Measurements from ENCODE around the gene GDF10.

The GDF10 gene

DNA sequence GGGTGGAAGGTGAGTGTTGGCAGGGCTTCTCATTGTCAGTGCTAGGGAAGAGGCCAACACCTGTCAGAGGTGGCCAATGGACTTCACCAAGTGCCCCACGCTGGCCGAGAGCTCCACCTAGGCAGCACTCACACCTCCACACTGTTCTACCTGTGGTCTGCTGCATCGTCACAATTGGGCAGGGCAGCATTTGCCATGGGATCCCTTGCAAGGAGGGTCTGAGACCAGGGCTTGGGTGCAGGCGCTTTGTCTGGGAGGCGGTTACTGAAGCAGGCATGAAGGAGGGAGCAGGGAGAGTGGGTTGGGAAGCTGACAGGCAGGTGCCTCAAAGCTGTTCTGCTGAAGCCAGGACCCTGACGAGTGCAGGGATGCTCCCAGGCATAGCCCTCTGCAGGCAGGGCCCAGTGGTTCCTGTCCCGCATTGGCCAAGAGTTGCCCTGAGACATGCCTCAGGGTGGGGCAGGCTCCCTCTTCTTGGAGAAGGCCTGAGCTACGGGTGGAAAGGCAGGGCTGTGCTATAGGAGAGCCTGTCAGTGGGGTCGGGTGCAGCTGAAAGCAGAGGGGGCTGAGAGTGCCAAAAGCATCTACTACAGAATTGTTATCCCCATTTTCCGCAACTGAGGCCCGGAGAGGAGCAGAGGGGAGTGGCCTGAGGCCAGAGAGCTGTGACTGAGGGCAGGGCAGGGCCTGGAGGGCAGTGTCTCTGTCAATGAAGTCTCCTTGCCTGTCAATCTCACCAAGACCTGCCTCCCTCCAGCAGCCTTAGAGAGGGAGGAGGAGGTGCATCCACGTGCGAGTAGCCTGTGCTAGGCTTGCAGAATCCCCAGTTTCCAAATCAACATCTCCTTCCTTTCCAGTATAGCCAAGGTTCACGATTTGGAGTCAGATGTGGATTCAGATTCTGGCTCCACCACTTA lies 52.2 kb downstream of the GDF10 start:
- no peak overlapping the region for H4K91ac ChIP-seq (ENCODE audit: low read depth, low read length, poor library complexity)
- H2BK120ac ChIP-seq (ENCODE audit: low read depth, low read length) = no peak overlapping the region
- DNase-seq (ENCODE audit: low spot score) = no peak
- no peak overlapping the region for H2AK5ac ChIP-seq (ENCODE audit: low read depth, low read length)
- H3K27me3 ChIP-seq (ENCODE audit: control insufficient read depth in 3 of 3, insufficient read depth in 3 of 3, low read depth in 1 of 3, low read length in 3 of 3) = peaks cover 0 to 6% (median 0%) of the 10 kb centered on the region in 3 experiments
- no peaks in the 10 kb centered on the region for H3K36me3 ChIP-seq (replicated peaks in 1 of 2; ENCODE audit: control insufficient read depth in 2 of 2, insufficient read depth in 2 of 2, low read length in 2 of 2)
- H3K18ac ChIP-seq (ENCODE audit: low read length) = peak overlapping the region; percentile 54
- H3K4me3 ChIP-seq (ENCODE audit: low read length in 2 of 2) = no peak overlapping the region
- no peak overlapping the region for H4K8ac ChIP-seq (ENCODE audit: low read depth, low read length)
- H3K23ac ChIP-seq (ENCODE audit: low read depth, low read length, poor library complexity) = no peak overlapping the region
- H3K4ac ChIP-seq (ENCODE audit: low read length) = no peak overlapping the region
- no peaks in the 10 kb centered on the region for H3K4me1 ChIP-seq (ENCODE audit: control insufficient read depth in 2 of 2, insufficient read depth in 1 of 2, low read depth in 1 of 2, low read length in 2 of 2)
- H2BK5ac ChIP-seq (ENCODE audit: low read length) = no peak overlapping the region
- H3K27ac ChIP-seq (replicated peaks; ENCODE audit: low read length) = no peak overlapping the region
- no peak overlapping the region for H2AFZ ChIP-seq (ENCODE audit: low read length)
- no peak overlapping the region for H2BK15ac ChIP-seq (ENCODE audit: low read length)
- H2BK12ac ChIP-seq (ENCODE audit: low read length) = no peak overlapping the region
- H3K9me3 ChIP-seq (replicated peaks in 1 of 2; ENCODE audit: control insufficient read depth in 2 of 2, insufficient read depth in 1 of 2, low read depth in 1 of 2, low read length in 2 of 2) = peaks cover 0 to 1% of the 10 kb centered on the region in 2 donors
- WGBS, 2 donors (ENCODE audit: extremely low coverage in 2 of 2, insufficient read length in 2 of 2, insufficient replicate concordance in 1 of 2) = no CpG with 5 or more reads among the region's 14 CpGs
- H3K79me1 ChIP-seq (ENCODE audit: low read depth, low read length) = no peaks in the 10 kb centered on the region
- no peak overlapping the region for H3K9ac ChIP-seq (ENCODE audit: low read depth, low read length, poor library complexity)
- no peak overlapping the region for H3K14ac ChIP-seq (ENCODE audit: low read length)
- H3K4me2 ChIP-seq (ENCODE audit: insufficient read depth, low read length, poor library complexity, severe bottlenecking) = no peak overlapping the region

DNA sequence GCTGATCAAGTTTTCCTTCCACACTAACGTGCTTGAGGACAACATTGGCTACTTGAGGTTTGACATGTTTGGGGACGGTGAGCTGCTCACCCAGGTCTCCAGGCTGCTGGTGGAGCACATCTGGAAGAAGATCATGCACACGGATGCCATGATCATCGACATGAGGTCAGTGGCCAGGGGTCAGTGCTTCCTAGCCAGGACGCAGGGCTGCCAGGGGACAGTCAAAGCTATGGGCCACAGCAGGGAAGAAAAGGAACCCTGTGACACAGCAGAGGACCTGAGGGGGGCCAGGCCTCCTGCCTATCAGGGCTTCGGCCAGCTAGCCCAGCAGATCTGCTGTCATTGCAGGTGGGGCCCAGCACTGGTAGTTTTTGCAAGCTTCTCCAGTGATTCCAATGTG lies 53.4 kb downstream of the GDF10 start:
- no peak overlapping the region for H3K4ac ChIP-seq (ENCODE audit: low read length)
- peaks cover 0 to 6% (median 0%) of the 10 kb centered on the region in 3 experiments for H3K27me3 ChIP-seq (ENCODE audit: control insufficient read depth in 3 of 3, insufficient read depth in 3 of 3, low read depth in 1 of 3, low read length in 3 of 3)
- H3K18ac ChIP-seq (ENCODE audit: low read length) = no peak overlapping the region
- no peak overlapping the region for H3K4me3 ChIP-seq (ENCODE audit: low read length in 2 of 2)
- H4K8ac ChIP-seq (ENCODE audit: low read depth, low read length) = no peak overlapping the region
- H3K9me3 ChIP-seq (replicated peaks in 1 of 2; ENCODE audit: control insufficient read depth in 2 of 2, insufficient read depth in 1 of 2, low read depth in 1 of 2, low read length in 2 of 2) = peaks cover 0 to 1% of the 10 kb centered on the region in 2 donors
- H2AFZ ChIP-seq (ENCODE audit: low read length) = no peak overlapping the region
- no peak overlapping the region for H3K9ac ChIP-seq (ENCODE audit: low read depth, low read length, poor library complexity)
- H2AK5ac ChIP-seq (ENCODE audit: low read depth, low read length) = no peak overlapping the region
- no peak overlapping the region for H2BK5ac ChIP-seq (ENCODE audit: low read length)
- DNase-seq (ENCODE audit: low spot score) = no peak
- H3K36me3 ChIP-seq (replicated peaks in 1 of 2; ENCODE audit: control insufficient read depth in 2 of 2, insufficient read depth in 2 of 2, low read length in 2 of 2) = no peaks in the 10 kb centered on the region
- no peak overlapping the region for H2BK12ac ChIP-seq (ENCODE audit: low read length)
- no peaks in the 10 kb centered on the region for H3K4me1 ChIP-seq (ENCODE audit: control insufficient read depth in 2 of 2, insufficient read depth in 1 of 2, low read depth in 1 of 2, low read length in 2 of 2)
- no peak overlapping the region for H3K23ac ChIP-seq (ENCODE audit: low read depth, low read length, poor library complexity)
- H3K27ac ChIP-seq (replicated peaks; ENCODE audit: low read length) = no peak overlapping the region
- H2BK15ac ChIP-seq (ENCODE audit: low read length) = no peak overlapping the region
- no peak overlapping the region for H4K91ac ChIP-seq (ENCODE audit: low read depth, low read length, poor library complexity)
- no peaks in the 10 kb centered on the region for H3K79me1 ChIP-seq (ENCODE audit: low read depth, low read length)
- no peak overlapping the region for H3K4me2 ChIP-seq (ENCODE audit: insufficient read depth, low read length, poor library complexity, severe bottlenecking)
- no peak overlapping the region for H3K14ac ChIP-seq (ENCODE audit: low read length)
- no CpG with 5 or more reads among the region's 6 CpGs for WGBS, 2 donors (ENCODE audit: extremely low coverage in 2 of 2, insufficient read length in 2 of 2, insufficient replicate concordance in 1 of 2)
- H2BK120ac ChIP-seq (ENCODE audit: low read depth, low read length) = no peak overlapping the region

DNA sequence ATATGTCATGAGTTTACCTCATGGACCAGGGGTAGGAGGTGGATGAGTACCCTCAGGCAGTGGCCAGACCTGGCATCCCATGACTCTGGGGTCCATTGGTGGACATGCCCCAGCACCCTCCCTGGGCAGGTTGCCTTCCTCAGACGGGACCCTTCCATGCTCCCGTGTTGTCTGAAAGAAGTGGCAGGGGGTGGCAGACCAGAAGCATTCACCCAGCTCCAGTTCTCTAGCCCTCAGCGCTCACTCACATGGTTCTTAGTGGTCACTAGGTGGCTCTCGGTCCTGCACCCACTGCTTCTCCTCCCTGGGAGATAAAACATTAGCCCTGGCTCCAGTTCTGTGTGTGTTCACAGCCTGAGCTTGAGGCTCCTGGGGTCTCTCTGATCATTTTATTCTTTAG lies 54.2 kb downstream of the GDF10 start:
- H3K79me1 ChIP-seq (ENCODE audit: low read depth, low read length) = no peaks in the 10 kb centered on the region
- no peak overlapping the region for H3K4ac ChIP-seq (ENCODE audit: low read length)
- no peak overlapping the region for H4K8ac ChIP-seq (ENCODE audit: low read depth, low read length)
- no peak overlapping the region for H3K4me3 ChIP-seq (ENCODE audit: low read length in 2 of 2)
- no peak overlapping the region for H2AFZ ChIP-seq (ENCODE audit: low read length)
- H4K91ac ChIP-seq (ENCODE audit: low read depth, low read length, poor library complexity) = no peak overlapping the region
- no peak overlapping the region for H2BK12ac ChIP-seq (ENCODE audit: low read length)
- H2BK15ac ChIP-seq (ENCODE audit: low read length) = no peak overlapping the region
- H3K18ac ChIP-seq (ENCODE audit: low read length) = no peak overlapping the region
- no peak overlapping the region for H3K9ac ChIP-seq (ENCODE audit: low read depth, low read length, poor library complexity)
- no peaks in the 10 kb centered on the region for H3K4me1 ChIP-seq (ENCODE audit: control insufficient read depth in 2 of 2, insufficient read depth in 1 of 2, low read depth in 1 of 2, low read length in 2 of 2)
- H3K23ac ChIP-seq (ENCODE audit: low read depth, low read length, poor library complexity) = no peak overlapping the region
- no peak overlapping the region for H3K14ac ChIP-seq (ENCODE audit: low read length)
- H2BK5ac ChIP-seq (ENCODE audit: low read length) = no peak overlapping the region
- H3K27ac ChIP-seq (replicated peaks; ENCODE audit: low read length) = no peak overlapping the region
- H3K36me3 ChIP-seq (replicated peaks in 1 of 2; ENCODE audit: control insufficient read depth in 2 of 2, insufficient read depth in 2 of 2, low read length in 2 of 2) = no peaks in the 10 kb centered on the region
- no peak overlapping the region for H2BK120ac ChIP-seq (ENCODE audit: low read depth, low read length)
- WGBS, 2 donors (ENCODE audit: extremely low coverage in 2 of 2, insufficient read length in 2 of 2, insufficient replicate concordance in 1 of 2) = no CpG with 5 or more reads among the region's 4 CpGs
- no peak overlapping the region for H2AK5ac ChIP-seq (ENCODE audit: low read depth, low read length)
- H3K27me3 ChIP-seq (ENCODE audit: control insufficient read depth in 3 of 3, insufficient read depth in 3 of 3, low read depth in 1 of 3, low read length in 3 of 3) = peaks cover 0 to 6% (median 0%) of the 10 kb centered on the region in 3 experiments
- H3K9me3 ChIP-seq (replicated peaks in 1 of 2; ENCODE audit: control insufficient read depth in 2 of 2, insufficient read depth in 1 of 2, low read depth in 1 of 2, low read length in 2 of 2) = no peaks in the 10 kb centered on the region
- no peak for DNase-seq (ENCODE audit: low spot score)
- H3K4me2 ChIP-seq (ENCODE audit: insufficient read depth, low read length, poor library complexity, severe bottlenecking) = no peak overlapping the region

DNA sequence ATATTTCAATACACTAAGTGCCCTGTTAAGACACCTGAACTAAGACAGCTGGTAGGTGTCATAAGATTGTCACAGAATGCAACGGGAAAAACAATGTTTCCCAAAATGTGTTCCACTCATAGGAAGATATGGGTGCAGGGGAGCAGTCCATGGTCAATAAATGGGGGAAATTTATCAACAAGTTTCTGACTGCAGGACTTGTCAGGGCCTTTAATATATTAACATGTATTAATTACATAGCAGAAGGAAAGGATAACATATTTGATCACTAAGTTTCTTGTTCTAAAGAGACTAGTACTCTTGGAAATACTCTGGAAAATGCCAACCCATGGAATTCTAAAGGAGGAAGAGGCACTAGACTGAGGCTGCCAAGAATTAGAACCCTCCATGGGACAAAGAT lies 54.9 kb downstream of the GDF10 start:
- Histone ChIP-seq H3K4me1 (ENCODE audit: control insufficient read depth in 2 of 2, insufficient read depth in 1 of 2, low read depth in 1 of 2, low read length in 2 of 2) (no peaks in the 10 kb centered on the region), H4K91ac (ENCODE audit: low read depth, low read length, poor library complexity) (no peak overlapping the region), H4K8ac (ENCODE audit: low read depth, low read length) (no peak overlapping the region), H2AK5ac (ENCODE audit: low read depth, low read length) (no peak overlapping the region), H3K27me3 (ENCODE audit: control insufficient read depth in 3 of 3, insufficient read depth in 3 of 3, low read depth in 1 of 3, low read length in 3 of 3) (peaks cover 0 to 6% (median 0%) of the 10 kb centered on the region in 3 experiments), H3K4me3 (ENCODE audit: low read length in 2 of 2) (no peak overlapping the region), H2BK15ac (ENCODE audit: low read length) (no peak overlapping the region), H3K9ac (ENCODE audit: low read depth, low read length, poor library complexity) (no peak overlapping the region), H3K18ac (ENCODE audit: low read length) (no peak overlapping the region), H2BK12ac (ENCODE audit: low read length) (no peak overlapping the region), H3K14ac (ENCODE audit: low read length) (no peak overlapping the region), H3K4me2 (ENCODE audit: insufficient read depth, low read length, poor library complexity, severe bottlenecking) (no peak overlapping the region), H3K4ac (ENCODE audit: low read length) (no peak overlapping the region), H2BK120ac (ENCODE audit: low read depth, low read length) (no peak overlapping the region), H2BK5ac (ENCODE audit: low read length) (no peak overlapping the region), H3K79me1 (ENCODE audit: low read depth, low read length) (no peaks in the 10 kb centered on the region), H3K9me3 (replicated peaks in 1 of 2; ENCODE audit: control insufficient read depth in 2 of 2, insufficient read depth in 1 of 2, low read depth in 1 of 2, low read length in 2 of 2) (no peaks in the 10 kb centered on the region), H3K27ac (replicated peaks; ENCODE audit: low read length) (no peak overlapping the region), H2AFZ (ENCODE audit: low read length) (no peak overlapping the region), H3K23ac (ENCODE audit: low read depth, low read length, poor library complexity) (no peak overlapping the region), H3K36me3 (replicated peaks in 1 of 2; ENCODE audit: control insufficient read depth in 2 of 2, insufficient read depth in 2 of 2, low read length in 2 of 2) (no peaks in the 10 kb centered on the region)
- WGBS, 2 donors (ENCODE audit: extremely low coverage in 2 of 2, insufficient read length in 2 of 2, insufficient replicate concordance in 1 of 2) = no CpG with 5 or more reads among the region's 1 CpG
- DNase-seq (ENCODE audit: low spot score) = no peak

All from neuronal stem cell (in vitro differentiated cells).